Measurements from ENCODE around the gene ERC2. TPM values are rescaled to one million over a fixed set of nuclear protein-coding genes. Genes with fewer than 3 reads are reported as not detected.

ERC2 gene
- total and polyA plus RNA-seq, 2 donors (not counting 3 experiments of a cell fraction or from before 2014, with no cell fraction given): 5.6 to 15.5 TPM

DNA sequence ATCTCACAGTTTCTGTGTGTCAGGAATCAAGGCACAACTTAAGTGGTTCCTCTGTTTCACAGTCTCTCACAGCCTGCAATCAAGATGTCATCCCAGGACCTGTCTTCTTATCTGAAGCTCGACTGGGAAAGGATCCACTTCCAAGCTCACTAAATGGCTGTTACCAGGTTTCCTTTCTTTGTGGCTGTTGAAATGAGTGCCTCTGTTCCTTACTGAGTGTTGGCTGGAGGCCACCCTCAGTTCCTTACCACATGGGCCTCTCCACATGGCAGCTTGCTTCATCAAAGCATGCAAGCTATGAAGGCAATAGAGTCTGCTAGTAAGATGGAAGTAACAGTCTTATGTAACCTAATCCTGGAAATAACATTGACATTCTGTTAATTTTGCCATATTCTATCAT, 174.0 kb downstream of the ERC2 start:
- H3K4me2 ChIP-seq (ENCODE audit: insufficient read depth, low read length): no peak overlapping the region
- no peaks in the 10 kb centered on the region for H3K36me3 ChIP-seq (ENCODE audit: control insufficient read depth in 2 of 2, extremely low read depth in 1 of 2, insufficient read depth in 2 of 2, low read length in 2 of 2)
- H3K27me3 ChIP-seq (ENCODE audit: control insufficient read depth in 2 of 2, insufficient read depth in 2 of 2, low read length in 2 of 2): no peaks in the 10 kb centered on the region
- dilution Hi-C loops (cut with MboI; ENCODE audit: extremely low pct_ligation_motif_present, low sequenced_read_pairs): no loop called here
- H3K9ac ChIP-seq (replicated peaks; ENCODE audit: extremely low read depth, insufficient read depth, low read length): no peak overlapping the region
- no peak overlapping the region for H3K27ac ChIP-seq (ENCODE audit: insufficient read depth, low read depth, low read length)
- BruUV-seq (replicated peaks): no TSS peak
- no peaks in the 10 kb centered on the region for H3K79me2 ChIP-seq (ENCODE audit: control insufficient read depth, insufficient read depth, low read length)
- intact Hi-C loops (cut with micrococcal nuclease): no loop called here
- H3K9me3 ChIP-seq (replicated peaks; ENCODE audit: control insufficient read depth, insufficient read depth, low read length): no peaks in the 10 kb centered on the region
- CTCF ChIA-PET: interaction anchor here (5.9 kb wide), 1 partner anchor 9 kb away, joined by 40 read pairs; no protein-coding TSS in a partner anchor
- H4K20me1 ChIP-seq (replicated peaks; ENCODE audit: control insufficient read depth, extremely low read depth, insufficient read depth, low read length): no peaks in the 10 kb centered on the region
- no peak for DNase-seq (ENCODE audit: low read depth, low spot score)
- no peak overlapping the region for H2AFZ ChIP-seq (ENCODE audit: low read depth, low read length)
- no peak overlapping the region for H3K4me3 ChIP-seq (replicated peaks in 1 of 3; ENCODE audit: insufficient read depth in 1 of 3, low read depth in 1 of 3, low read length in 3 of 3)
- POLR2A ChIA-PET: no interaction called here
- TF ChIP-seq POLR2A (IDR thresholded peaks at IDR 0.05; ENCODE audit: low read depth, low read length) (no peak), POLR2AphosphoS5 (IDR thresholded peaks at IDR 0.05; ENCODE audit: insufficient read depth, low read depth, low read length) (no peak), MYC (IDR thresholded peaks at IDR 0.05; ENCODE audit: low read depth, low read length) (no peak), EZH2 (IDR thresholded peaks at IDR 0.05; ENCODE audit: borderline replicate concordance, low read depth, low read length, severe bottlenecking) (no peak), GATA2 (IDR thresholded peaks at IDR 0.05; ENCODE audit: insufficient read depth, insufficient read length, low read depth, low read length) (no peak)
- TF ChIP-seq, protein P1, sequence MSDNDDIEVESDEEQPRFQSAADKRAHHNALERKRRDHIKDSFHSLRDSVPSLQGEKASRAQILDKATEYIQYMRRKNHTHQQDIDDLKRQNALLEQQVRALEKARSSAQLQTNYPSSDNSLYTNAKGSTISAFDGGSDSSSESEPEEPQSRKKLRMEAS (IDR thresholded peaks at IDR 0.05; ENCODE audit: insufficient read depth, insufficient read length): no peak
- H3K4me1 ChIP-seq (ENCODE audit: control insufficient read depth, extremely low read depth, insufficient read depth, low read length): peaks cover 24% of the 10 kb centered on the region
- H3K9me1 ChIP-seq (replicated peaks; ENCODE audit: control insufficient read depth, extremely low read depth, insufficient read depth, low read length): no peaks in the 10 kb centered on the region
- FAIRE-seq: no peak

DNA sequence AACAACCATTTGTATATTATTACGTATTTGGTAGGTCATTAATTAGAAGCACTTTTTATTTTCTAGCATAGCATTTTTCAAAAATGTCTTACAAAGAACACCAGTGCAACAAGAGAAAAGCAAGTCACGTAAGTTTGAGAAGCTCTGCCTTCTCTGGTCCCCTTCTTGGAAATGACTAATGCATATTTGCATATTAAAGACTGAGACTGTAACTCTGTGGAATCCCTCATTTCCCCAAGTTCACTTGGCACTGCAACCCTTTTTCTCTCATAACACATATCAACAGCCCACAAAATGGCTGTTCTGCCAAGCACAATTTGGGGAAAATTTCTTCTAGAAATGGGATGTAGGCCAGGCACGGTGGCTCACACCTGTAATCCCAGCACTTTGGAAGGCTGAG, 176.3 kb downstream of the ERC2 start:
- H3K27me3 ChIP-seq (ENCODE audit: control insufficient read depth in 2 of 2, insufficient read depth in 2 of 2, low read length in 2 of 2): no peaks in the 10 kb centered on the region
- FAIRE-seq: no peak
- TF ChIP-seq EZH2 (IDR thresholded peaks at IDR 0.05; ENCODE audit: borderline replicate concordance, low read depth, low read length, severe bottlenecking) (no peak), POLR2A (IDR thresholded peaks at IDR 0.05; ENCODE audit: low read depth, low read length) (no peak), POLR2AphosphoS5 (IDR thresholded peaks at IDR 0.05; ENCODE audit: insufficient read depth, low read depth, low read length) (no peak), GATA2 (IDR thresholded peaks at IDR 0.05; ENCODE audit: insufficient read depth, insufficient read length, low read depth, low read length) (no peak), FOS (IDR thresholded peaks at IDR 0.05; ENCODE audit: borderline replicate concordance, insufficient read depth, low read length) (no peak), JUN (IDR thresholded peaks at IDR 0.05; ENCODE audit: borderline replicate concordance, insufficient read depth, insufficient read length, low read depth) (no peak)
- TF ChIP-seq, protein P1 (IDR thresholded peaks at IDR 0.05; ENCODE audit: insufficient read depth, insufficient read length): no peak
- TF ChIP-seq, protein P2, sequence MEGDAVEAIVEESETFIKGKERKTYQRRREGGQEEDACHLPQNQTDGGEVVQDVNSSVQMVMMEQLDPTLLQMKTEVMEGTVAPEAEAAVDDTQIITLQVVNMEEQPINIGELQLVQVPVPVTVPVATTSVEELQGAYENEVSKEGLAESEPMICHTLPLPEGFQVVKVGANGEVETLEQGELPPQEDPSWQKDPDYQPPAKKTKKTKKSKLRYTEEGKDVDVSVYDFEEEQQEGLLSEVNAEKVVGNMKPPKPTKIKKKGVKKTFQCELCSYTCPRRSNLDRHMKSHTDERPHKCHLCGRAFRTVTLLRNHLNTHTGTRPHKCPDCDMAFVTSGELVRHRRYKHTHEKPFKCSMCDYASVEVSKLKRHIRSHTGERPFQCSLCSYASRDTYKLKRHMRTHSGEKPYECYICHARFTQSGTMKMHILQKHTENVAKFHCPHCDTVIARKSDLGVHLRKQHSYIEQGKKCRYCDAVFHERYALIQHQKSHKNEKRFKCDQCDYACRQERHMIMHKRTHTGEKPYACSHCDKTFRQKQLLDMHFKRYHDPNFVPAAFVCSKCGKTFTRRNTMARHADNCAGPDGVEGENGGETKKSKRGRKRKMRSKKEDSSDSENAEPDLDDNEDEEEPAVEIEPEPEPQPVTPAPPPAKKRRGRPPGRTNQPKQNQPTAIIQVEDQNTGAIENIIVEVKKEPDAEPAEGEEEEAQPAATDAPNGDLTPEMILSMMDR (IDR thresholded peaks at IDR 0.05; ENCODE audit: extremely low read depth in 1 of 2, insufficient read depth in 1 of 2, low read depth in 1 of 2, low read length in 2 of 2): no peak
- peak overlapping the region; percentile 90 for H3K27ac ChIP-seq (ENCODE audit: insufficient read depth, low read depth, low read length)
- peak overlapping the region; percentile 41 for H2AFZ ChIP-seq (ENCODE audit: low read depth, low read length)
- no peaks in the 10 kb centered on the region for H3K36me3 ChIP-seq (ENCODE audit: control insufficient read depth in 2 of 2, extremely low read depth in 1 of 2, insufficient read depth in 2 of 2, low read length in 2 of 2)
- CTCF ChIA-PET: interaction anchor here (0.7 to 5.9 kb wide), 10 partner anchors 11 to 805 kb away, joined by 3 to 40 read pairs (median 5); partner anchors contain the start of gene WNT5A
- H3K79me2 ChIP-seq (ENCODE audit: control insufficient read depth, insufficient read depth, low read length): no peaks in the 10 kb centered on the region
- POLR2A ChIA-PET: interaction anchor here (0.6 to 0.9 kb wide), 2 partner anchors 11 to 140 kb away, joined by 3 read pairs; no protein-coding TSS in a partner anchor
- peak overlapping the region; percentile 67 for H3K9ac ChIP-seq (replicated peaks; ENCODE audit: extremely low read depth, insufficient read depth, low read length)
- dilution Hi-C loops (cut with MboI; ENCODE audit: extremely low pct_ligation_motif_present, low sequenced_read_pairs): no loop called here
- H3K9me3 ChIP-seq (replicated peaks; ENCODE audit: control insufficient read depth, insufficient read depth, low read length): no peaks in the 10 kb centered on the region
- peaks cover 24% of the 10 kb centered on the region for H3K4me1 ChIP-seq (ENCODE audit: control insufficient read depth, extremely low read depth, insufficient read depth, low read length)
- no TSS peak for BruUV-seq (replicated peaks)
- H4K20me1 ChIP-seq (replicated peaks; ENCODE audit: control insufficient read depth, extremely low read depth, insufficient read depth, low read length): no peaks in the 10 kb centered on the region
- peak overlapping the region; percentile 81 for H3K4me2 ChIP-seq (ENCODE audit: insufficient read depth, low read length)
- intact Hi-C loops (cut with micrococcal nuclease): loop anchor here (1.0 to 2.0 kb wide), 3 partner anchors 10 to 399 kb away; no protein-coding TSS in a partner anchor
- no peaks in the 10 kb centered on the region for H3K9me1 ChIP-seq (replicated peaks; ENCODE audit: control insufficient read depth, extremely low read depth, insufficient read depth, low read length)
- H3K4me3 ChIP-seq (replicated peaks in 1 of 3; ENCODE audit: insufficient read depth in 1 of 3, low read depth in 1 of 3, low read length in 3 of 3): peak overlapping the region in 1 of 3 experiments; percentile 27
- peak; percentile 75 for DNase-seq (ENCODE audit: low read depth, low spot score)
